Nephron (organoid): ENCODE data around the gene MOV10L1.
A peak's percentile ranks its signal among the peaks of the same experiment; 100 is the strongest.

Experiments used
- H3K27ac Mint-ChIP-seq, 3 experiments: 2 replicates each; pipeline ENCODE4 v1.8.0; 2020; ENCODE audit warnings: mixed read lengths in 3 of 3, mild to moderate bottlenecking in 2 of 3, moderate library complexity in 1 of 3
- H3K27me3 Mint-ChIP-seq: 2 replicates; pipeline ENCODE4 v1.8.0; 2021; ENCODE audit warnings: low read depth, mild to moderate bottlenecking, moderate library complexity, mixed read lengths
- H3K36me3 Mint-ChIP-seq: 2 replicates; pipeline ENCODE4 v1.8.0; 2020; ENCODE audit warnings: low read depth, mixed read lengths
- H3K4me1 Mint-ChIP-seq: 2 replicates; pipeline ENCODE4 v1.8.0; 2020; ENCODE audit warnings: mixed read lengths
- H3K4me3 Mint-ChIP-seq, 3 experiments: 2 replicates each; pipeline ENCODE4 v1.8.0; 2020; ENCODE audit warnings: mild to moderate bottlenecking in 3 of 3, mixed read lengths in 3 of 3, moderate library complexity in 2 of 3
- H3K9me3 Mint-ChIP-seq: 2 replicates; pipeline ENCODE4 v1.8.0; 2020; ENCODE audit warnings: mixed read lengths
- CTCF ChIP-seq, 3 experiments: fragments of 200-600 bp; sonication (generic); IDR thresholded peaks; one replicate each; pipeline ENCODE4 v1.5.0; 2021; ENCODE audit warnings: antibody characterized with exemption in 3 of 3; ENCODE audit not compliant: unreplicated experiment in 3 of 3

The MOV10L1 gene

GRCh38 chr22:50209893-50210292, 120.1 kb downstream of the MOV10L1 start:
- peak; percentile 75 to 84 (median 80) for TF ChIP-seq CTCF (IDR thresholded peaks at IDR 0.05; ENCODE audit: unreplicated experiment in 3 of 3)
- Mint-ChIP-seq H3K36me3 (peaks cover 48% of the 10 kb centered on the region), H3K4me1 (peaks cover 21% of the 10 kb centered on the region), H3K27me3 (no peaks in the 10 kb centered on the region), H3K9me3 (no peaks in the 10 kb centered on the region), H3K27ac (peak overlapping the region in 1 of 3 experiments; percentile 58), H3K4me3 (no peak overlapping the region)

GRCh38 chr22:50210378-50211139, 120.8 kb downstream of the MOV10L1 start:
- Mint-ChIP-seq H3K36me3 (peaks cover 45% of the 10 kb centered on the region), H3K4me1 (peaks cover 20% of the 10 kb centered on the region), H3K9me3 (no peaks in the 10 kb centered on the region), H3K27me3 (no peaks in the 10 kb centered on the region), H3K27ac (no peak overlapping the region), H3K4me3 (no peak overlapping the region)
- no peak for TF ChIP-seq CTCF (IDR thresholded peaks at IDR 0.05; ENCODE audit: unreplicated experiment in 3 of 3)

- H3K36me3 Mint-ChIP-seq, result peaks cover 45% of the 10 kb centered on the region
- H3K4me3 Mint-ChIP-seq, result no peak overlapping the region
- TF ChIP-seq CTCF (IDR thresholded peaks at IDR 0.05; ENCODE audit: unreplicated experiment in 3 of 3), result no peak
- H3K27me3 Mint-ChIP-seq, result no peaks in the 10 kb centered on the region
- peaks cover 20% of the 10 kb centered on the region for H3K4me1 Mint-ChIP-seq
- H3K9me3 Mint-ChIP-seq, result no peaks in the 10 kb centered on the region
- no peak overlapping the region for H3K27ac Mint-ChIP-seq
Observed at GRCh38 chr22:50211147-50211546, 121.3 kb downstream of the MOV10L1 start.
